NCI-H345 (cell line): ENCODE results near the gene CCNB1.
"Not testable (repeated sequence)": the region's sequence is repeated elsewhere in the genome, so short reads cannot be mapped to it uniquely, and the experiment has no call there.

Experiments used
- DNase-seq: peaks from one replicate; lab custom pipeline; 2025; lab: John Stamatoyannopoulos, UW

Gene CCNB1

DNA sequence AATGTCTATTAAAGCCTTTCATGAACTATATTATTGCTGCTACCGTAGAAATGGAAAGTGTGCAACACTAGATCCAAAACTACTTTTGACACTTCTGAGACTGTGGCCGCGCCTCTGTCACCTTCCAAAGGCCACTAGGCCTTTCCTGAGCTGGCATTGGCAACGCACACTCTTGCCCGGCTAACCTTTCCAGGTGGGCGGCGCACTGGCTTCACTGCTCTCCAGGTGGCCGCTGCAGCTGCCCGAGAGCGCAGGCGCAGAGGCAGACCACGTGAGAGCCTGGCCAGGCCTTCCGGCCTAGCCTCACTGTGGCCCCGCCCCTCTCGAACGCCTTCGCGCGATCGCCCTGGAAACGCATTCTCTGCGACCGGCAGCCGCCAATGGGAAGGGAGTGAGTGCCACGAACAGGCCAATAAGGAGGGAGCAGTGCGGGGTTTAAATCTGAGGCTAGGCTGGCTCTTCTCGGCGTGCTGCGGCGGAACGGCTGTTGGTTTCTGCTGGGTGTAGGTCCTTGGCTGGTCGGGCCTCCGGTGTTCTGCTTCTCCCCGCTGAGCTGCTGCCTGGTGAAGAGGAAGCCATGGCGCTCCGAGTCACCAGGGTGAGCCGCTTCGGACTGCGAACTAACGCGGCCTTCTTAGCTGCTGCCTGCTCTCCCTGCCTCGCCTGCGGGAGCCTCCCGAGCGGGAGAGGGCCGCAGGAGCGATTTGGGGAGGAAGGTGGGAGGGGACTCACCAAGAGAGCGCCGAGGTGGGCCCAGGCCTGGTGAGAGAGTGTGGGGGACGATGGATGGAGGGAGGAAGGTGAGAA is at the start of gene CCNB1:
TSS of gene CCNB1 (plus strand) at position 465 of the 807 bp plus-strand sequence. CDS start at position 578, 113 bp downstream.
- DNase-seq = peak; percentile 97

DNA sequence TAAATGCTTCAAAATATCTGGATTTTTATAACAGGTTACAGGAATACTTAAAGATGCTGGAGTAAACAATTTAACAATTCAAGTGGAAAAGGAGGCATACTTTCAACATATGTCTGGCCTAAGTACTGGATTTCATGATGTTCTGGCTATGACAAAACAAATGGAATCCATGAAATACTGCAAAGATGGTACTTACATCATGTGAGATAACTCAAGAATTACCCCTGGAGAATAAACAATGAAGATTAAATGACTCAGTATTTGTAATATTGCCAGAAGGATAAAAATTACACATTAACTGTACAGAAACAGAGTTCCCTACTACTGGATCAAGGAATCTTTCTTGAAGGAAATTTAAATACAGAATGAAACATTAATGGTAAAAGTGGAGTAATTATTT is 37.5 kb upstream of the CCNB1 start:
- no peak for DNase-seq

DNA sequence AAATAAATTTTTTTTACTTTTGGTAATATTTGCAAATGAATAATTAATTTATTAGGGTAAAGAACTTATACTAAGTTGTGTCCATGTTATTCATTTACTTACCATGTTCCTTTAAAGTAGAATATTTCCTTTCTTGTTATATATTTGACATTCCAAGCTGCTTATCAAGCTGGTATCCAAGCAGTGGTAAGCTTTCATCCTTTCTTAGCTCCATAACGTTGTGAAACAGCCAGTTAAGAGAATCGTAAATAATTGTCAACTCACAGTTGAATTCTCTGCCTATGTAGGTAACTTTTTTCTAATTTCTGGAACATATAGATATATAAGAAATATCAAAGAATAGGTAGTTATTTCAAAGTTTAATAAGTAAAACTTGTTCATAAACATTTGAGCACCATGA is 36.7 kb upstream of the CCNB1 start:
- no peak for DNase-seq

DNA sequence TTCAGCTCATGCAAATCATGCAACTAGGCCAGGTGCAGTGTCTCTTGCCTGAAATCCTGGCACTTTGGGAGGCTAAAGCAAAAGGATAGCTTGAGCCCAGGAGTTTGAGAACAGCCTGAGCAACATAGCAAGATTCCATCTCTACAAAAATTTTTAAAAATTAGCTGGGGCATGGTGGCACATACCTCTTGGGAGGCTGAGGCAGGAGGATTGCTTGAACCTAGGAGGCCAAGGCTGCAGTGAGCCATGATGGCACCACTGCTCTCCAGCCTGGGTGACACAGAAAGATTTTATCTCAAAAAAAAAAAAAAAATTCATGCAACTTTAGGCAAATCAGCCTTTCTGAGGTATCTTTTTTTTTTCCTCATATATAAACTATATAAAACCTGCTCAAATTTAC is 35.6 kb upstream of the CCNB1 start:
- no peak for DNase-seq

DNA sequence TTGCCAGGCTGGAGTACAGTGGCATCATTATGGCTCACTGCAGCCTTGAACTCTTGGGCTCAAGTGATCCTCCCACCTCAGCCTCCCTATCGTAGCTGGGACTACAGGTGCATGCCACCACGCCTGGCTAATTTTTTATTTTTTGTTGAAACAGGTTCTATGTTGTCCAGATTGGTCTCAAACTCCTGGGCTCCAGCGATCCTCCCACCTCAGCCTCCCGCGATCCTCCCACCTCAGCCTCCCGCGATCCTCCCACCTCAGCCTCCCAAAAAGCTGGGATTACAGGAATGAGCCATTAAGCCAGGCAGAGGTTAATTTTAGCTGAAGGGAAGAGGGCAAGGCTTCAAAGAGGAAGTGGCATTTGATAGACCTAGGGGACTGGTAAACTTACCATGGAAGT is 32.8 kb upstream of the CCNB1 start:
- DNase-seq = no peak

DNA sequence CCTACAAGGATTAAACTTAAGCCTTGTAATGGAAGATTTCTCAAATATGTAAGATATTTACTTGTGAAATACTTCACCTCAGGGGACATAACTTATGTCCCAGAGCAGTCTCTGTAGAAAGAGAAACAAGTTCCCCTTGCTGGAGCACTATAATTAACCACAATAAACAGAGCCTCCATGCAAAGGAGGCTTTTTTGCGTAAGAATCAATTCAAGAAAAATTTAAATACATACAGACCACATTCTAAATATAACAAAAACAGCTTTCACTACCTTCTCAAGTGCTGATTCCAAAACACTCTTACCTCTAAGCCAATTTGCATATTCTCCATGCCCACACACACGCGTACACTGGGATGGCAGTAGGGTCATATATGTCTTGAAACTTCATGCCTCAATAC is 30.7 kb upstream of the CCNB1 start:
- no peak for DNase-seq

DNA sequence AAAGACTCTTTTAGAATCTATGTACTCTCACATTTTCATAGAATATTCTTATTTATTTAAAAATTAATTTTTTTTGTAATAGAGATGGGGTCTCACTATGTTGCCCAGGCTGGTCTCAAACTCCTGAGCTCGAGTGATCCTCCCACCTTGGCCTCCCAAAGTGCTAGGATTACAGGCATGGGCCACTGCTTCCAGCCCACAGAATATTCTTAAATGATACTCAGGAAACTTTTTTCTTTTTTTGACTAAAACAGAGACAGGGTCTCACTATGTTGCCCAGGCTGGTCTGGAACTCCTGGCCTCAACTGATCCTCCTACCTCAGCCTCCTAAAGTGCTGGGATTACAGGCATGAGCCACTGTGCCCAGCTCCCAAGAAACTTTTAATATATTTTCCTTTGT is 29.7 kb upstream of the CCNB1 start:
- DNase-seq = not testable (repeated sequence)

DNA sequence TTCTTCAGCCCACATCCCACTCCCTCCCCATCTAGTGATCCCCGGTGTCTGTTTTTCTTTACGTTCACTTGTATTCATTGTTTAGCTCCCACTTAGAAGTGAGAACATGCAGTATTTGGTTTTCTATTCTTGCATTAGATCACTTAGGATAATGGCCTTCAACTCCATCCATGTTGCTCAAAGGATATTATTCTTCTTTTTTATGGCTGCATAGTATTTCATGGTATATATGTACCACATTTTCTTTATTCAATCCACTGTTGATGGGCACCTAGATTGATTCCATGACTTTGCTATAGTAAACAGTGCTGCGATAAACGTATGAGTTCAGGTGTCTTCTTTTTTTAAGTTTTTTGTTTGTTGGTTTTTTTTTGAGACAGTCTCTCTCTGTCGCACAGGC is 29.1 kb upstream of the CCNB1 start:
- DNase-seq = no peak

DNA sequence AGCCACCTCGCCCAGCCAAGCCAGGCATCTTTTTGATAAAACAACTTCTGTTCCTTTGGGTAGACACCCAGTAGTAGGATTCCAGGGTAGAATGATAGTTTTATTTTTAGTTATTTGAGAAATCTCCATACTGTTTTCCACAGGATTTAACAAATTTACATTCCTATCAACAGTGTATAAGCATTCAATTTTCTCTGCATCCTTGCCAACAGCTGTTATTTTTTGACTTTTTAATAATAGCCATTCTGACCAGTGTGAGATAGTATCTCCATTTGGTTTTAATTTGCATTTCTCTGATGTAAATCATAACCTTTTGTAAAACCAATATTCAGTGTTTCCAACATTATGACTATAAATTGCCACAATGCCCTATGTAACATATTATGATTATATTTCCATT is 28.2 kb upstream of the CCNB1 start:
- DNase-seq = no peak

DNA sequence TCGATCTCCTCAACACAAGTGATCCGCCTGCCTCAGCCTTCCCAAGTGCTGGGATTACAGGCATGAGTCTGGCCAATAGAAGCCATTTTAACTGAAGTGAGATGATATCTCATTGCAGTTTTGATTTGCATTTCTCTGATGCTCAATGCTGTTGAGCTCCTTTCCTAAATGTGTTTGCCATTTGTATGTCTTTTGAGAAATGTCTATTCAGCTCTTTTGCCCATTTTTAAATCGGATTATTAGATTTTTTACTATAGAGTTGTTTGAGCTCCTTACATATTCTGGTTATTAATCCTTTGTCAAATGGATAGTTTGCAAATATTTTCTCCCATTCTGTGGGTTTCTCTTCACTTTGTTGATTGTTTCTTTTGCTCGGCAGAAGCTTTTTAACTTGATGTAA is 26.7 kb upstream of the CCNB1 start:
- DNase-seq = not testable (repeated sequence)

DNA sequence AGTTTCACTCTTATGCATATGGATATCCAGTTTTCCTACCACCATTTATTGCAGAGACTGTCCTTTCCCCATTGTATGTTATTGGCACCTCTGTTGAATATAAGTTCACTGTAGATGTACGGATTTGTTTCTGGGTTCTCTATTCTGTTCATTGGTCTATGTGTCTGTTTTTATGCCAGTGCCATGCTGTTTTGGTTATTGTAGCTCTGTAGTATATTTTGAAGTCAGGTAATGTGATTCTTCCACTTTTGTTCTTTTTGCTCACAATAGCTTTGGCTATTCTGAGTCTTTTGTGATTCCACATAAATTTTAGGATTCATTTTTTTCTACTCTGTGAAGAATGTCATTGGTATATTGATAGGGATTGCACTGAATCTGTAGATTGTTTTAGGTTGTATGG is 26.1 kb upstream of the CCNB1 start:
- no peak for DNase-seq

DNA sequence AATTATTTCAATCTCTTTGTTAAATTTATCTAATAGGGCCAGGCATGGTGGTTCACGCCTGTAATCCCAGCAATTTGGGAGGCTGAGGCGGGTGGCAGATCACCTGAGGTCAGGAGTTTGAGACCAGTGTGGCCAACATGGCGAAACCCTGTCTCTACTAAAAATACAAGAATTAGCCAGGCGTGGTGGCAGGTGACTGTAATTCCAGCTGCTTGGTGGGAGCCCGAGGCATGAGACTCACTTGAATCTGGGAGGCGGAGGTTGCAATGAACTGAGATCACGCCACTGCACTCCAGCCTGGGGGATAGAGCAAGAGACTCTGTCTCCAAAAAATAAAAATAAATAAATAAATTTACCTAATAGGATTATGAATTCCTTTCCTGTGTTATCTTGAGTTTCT is 18.4 kb upstream of the CCNB1 start:
- not testable (repeated sequence) for DNase-seq

DNA sequence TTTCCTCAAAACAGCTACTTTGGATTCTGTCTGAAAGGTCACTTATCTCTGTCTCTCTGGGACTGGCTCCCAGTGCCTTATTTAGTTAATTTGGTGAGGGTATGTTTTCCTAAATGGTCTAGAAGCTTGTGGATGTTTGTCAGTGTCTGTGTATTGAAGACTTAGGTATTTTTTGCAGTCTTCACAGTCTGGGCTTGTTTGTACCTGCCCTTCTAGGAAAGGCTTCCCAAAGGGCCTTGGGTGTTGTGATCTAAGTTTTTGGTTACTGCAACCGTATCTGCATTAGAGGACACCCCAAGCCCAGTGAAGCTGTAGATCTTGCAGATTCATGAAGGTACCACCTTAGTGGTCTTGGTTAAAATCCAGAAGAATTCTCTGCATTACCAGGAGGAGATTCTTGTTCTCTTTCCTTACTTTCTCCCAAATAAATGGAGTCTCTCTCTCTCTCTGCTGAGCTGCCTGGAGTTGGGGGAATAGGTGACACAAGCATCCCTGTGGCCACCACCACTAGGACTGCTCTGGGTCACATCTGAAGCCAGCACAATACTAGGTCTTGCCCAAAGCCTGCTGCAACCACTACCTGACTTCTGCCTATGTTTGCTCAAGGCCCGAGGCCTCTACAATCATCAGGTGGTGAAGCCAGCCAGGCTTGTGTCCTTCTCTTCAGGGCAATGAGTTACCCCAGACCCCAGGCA is 17.8 kb upstream of the CCNB1 start:
- no peak for DNase-seq

DNA sequence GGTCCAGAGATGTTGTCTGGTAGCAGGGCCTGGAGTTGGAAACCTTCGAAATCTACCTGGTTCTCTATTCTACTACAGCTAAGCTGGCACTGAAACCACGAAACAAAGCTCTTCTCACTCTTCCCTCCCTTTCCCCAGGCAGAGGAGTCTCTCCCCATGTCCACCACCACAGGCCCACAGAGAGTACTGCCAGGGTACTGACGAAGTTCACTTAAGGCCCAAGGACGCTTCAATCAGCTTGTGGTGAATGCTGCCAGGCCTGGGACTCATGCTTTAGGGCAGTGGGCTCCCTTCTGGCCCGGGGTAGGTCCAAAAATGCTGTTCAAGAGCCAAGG is 17.3 kb upstream of the CCNB1 start:
- no peak for DNase-seq

DNA sequence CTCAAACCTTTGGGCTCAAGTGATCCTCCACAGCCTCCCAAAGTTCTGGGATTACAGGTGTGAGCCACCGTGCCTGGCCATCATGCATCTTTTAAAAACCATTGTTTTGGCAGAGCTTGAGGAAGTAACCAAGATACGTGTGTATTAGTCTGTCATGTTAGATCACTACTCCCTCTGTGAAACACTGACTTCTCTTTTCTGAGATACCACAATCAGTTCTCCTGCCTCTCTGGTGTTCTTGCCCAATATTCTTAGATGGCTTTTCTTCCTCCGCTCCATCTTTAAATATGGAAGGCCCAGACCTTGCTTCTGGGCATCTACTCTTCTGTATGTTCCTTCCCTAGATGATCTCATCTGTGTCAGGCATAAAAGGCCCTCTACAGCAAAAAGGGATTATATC is 14.2 kb upstream of the CCNB1 start:
- no peak for DNase-seq

DNA sequence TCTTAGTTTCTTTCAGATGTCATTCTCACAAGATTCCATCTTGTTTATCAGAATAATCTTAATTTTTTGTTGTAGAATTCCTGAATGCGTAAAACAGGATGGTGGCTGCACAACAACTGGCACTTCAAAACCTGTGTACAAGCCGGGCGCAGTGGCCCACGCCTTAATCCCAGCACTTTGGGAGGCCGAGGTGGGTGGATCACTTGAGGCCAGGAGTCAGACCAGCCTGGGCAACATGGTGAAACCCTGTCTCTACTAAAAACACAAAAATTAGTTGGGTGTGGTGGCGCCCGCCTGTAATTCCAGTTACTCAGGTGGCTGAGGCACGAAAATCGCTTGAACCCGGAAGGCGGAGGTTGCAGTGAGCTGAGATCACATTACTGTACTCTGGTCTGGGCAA is 10.5 kb upstream of the CCNB1 start:
- DNase-seq = no peak

DNA sequence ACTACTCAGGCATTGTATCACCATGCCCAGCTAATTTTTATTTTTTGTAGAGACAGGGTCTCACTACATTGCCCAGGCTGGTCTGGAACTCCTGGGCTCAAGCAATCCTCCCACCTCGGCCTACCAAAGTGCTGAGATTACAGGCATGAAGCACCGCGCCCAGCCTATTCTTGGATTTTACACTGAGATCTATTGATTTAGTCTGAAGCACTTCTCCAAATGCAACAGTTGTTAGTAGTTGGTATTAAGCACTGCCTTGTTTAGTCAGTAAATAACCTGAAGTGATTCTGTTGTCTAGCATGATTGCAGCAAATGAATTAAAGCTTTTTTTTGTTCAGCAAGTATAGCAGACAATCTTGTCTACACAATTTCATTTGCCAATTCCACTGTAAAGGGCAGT is 8.9 kb upstream of the CCNB1 start:
- DNase-seq = peak; percentile 5

DNA sequence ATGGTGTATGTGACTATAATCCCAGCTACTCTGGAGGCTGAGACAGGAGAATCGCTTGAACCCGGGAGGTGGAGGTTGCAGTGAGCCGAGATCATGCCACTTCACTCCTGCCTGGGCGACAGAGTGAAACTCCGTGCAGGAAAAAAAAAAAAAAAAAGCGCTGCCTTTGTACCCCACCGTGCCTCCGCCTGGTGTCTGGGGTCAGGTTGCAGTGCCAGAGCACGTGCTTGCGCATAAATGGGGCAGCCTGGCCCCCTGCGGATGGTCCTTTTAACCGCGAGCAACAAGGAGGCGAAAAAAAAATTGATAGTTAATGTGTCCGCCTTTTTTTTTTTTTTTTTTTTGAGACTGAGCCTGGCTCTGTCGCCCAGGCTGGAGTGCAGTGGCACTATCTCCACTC is 6.3 kb upstream of the CCNB1 start:
- no peak for DNase-seq

DNA sequence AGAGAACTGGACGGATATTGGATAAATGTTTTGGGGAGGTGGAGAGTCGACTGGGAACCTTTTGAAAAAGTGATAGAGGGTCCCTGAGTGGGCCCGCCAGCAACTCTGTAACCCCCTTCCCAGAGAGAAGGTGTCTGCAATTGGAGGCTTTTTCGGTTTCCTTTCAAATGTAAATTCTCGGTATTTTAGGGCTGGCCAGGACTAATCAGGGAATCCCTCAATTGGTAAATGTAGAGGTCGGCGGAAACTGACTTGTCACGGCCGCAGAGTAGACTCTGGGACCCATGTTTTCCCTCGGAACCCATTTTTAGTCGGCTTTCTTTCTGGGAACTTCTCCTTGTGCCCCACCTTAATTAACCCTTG is 524 bp downstream of the CCNB1 start:
- DNase-seq = no peak

DNA sequence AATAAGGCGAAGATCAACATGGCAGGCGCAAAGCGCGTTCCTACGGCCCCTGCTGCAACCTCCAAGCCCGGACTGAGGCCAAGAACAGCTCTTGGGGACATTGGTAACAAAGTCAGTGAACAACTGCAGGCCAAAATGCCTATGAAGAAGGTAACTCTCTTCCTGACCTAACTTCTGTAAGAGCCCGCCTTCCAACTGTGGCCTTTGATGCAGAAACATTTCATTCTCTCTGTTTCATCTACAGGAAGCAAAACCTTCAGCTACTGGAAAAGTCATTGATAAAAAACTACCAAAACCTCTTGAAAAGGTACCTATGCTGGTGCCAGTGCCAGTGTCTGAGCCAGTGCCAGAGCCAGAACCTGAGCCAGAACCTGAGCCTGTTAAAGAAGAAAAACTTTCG is 979 bp downstream of the CCNB1 start:
- DNase-seq = no peak

DNA sequence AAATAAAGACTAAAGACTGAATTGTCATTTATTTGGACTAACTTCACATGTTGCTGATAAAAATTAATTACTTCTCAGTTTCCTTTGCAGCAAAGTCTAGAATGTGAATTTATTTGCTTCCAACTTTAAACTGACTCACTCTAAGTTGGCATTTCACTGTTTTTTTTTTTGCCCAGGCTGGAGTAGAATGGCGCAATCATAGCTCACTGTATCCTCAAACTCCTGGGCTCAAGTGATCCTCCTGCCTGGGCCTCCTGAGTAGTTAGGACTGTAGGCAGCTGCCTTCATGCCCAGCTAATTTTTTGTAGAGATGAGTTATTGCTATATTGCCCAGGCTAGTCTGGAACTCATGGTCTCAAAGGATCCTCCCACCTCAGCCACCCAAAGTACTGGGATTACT is 3.5 kb downstream of the CCNB1 start:
- no peak for DNase-seq

DNA sequence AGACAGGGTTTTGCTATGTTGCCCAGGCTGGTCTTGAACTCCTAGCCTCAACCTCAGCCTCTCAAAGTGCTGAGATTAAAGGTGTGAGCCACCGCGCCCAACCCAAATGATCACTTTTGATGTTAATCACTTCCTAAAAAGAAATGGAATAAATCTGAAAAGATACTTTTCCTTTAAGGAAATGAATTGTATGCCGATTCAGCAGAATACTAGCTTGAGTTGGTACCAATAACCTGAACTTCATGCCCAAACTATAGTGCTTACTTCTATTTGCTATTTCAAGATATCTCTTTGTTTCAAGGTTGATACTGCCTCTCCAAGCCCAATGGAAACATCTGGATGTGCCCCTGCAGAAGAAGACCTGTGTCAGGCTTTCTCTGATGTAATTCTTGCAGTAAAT is 4.0 kb downstream of the CCNB1 start:
- DNase-seq = no peak

DNA sequence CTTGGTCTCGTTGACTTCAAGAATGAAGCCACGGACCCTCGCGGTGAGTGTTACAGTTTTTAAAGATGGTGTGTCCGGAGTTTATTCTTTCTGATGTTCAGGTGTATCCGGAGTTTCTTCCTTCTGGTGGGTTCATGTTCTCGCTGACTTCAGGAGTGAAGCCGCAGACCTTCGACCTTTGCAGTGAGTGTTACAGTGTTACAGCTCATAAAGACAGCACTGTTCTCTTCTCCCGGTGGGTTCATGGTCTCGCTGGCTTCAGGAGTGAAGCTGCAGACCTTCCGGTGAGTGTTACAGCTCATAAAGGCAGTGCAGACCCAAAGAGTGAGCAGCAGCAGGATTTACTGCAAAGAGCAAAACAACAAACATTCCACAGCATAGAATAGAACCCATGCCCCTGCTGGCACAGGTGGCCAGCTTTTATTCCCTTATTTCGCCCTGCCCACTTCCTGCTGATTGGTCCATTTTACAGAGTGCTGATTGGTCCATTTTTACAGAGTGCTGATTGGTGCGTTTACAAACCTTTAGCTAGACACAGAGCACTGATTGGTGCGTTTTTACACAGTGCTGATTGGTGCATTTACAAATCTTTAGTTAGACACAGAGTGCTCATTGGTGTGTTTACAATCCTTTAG is 14.8 kb downstream of the CCNB1 start:
- not testable (repeated sequence) for DNase-seq
